Measurements from ENCODE around the gene EIF3A. TPM values are rescaled to one million over a fixed set of nuclear protein-coding genes. Genes with fewer than 3 reads are reported as not detected.

EIF3A gene
- total RNA-seq, 1 experiment from 2014 or later = 214 TPM

GRCh38 chr10:119090968-119091367 lies 10.4 kb upstream of the EIF3A start:
- no peak for TF ChIP-seq TCF7L2 (IDR thresholded peaks at IDR 0.05; ENCODE audit: low read depth, low read length)
- no peak for TF ChIP-seq SIN3A (IDR thresholded peaks at IDR 0.05; ENCODE audit: borderline replicate concordance, insufficient read depth, low read depth, low read length)
- no peak for TF ChIP-seq CTCF (IDR thresholded peaks at IDR 0.05)
- no peak for TF ChIP-seq POLR2AphosphoS5 (IDR thresholded peaks at IDR 0.05; ENCODE audit: low read depth, low read length)
- TF ChIP-seq REST (IDR thresholded peaks at IDR 0.05; ENCODE audit: insufficient read depth in 1 of 2, low read depth in 2 of 2, low read length in 1 of 2) = no peak
- in situ Hi-C loops (cut with HindIII; ENCODE audit: low pct_unique_long_range_greater_than_20kb, low sequenced_read_pairs) = no loop called here
- DNase-seq (ENCODE audit: low read depth, low spot score) (no peak), ATAC-seq (0 out of 2 replicates have a peak, but pooled peaks have one; percentile 32)
- H3K4me3 ChIP-seq (ENCODE audit: low read depth in 2 of 2, low read length in 2 of 2) = no peak overlapping the region
- intact Hi-C loops (cut with micrococcal nuclease; ENCODE audit: unreplicated experiment) = no loop called here
- no peak overlapping the region for H3K27ac ChIP-seq (ENCODE audit: low read length)
- no peaks in the 10 kb centered on the region for H3K27me3 ChIP-seq (ENCODE audit: control insufficient read depth, insufficient read depth, low read length)
- H3K4me1 ChIP-seq (ENCODE audit: control insufficient read depth, insufficient read depth, low read length) = no peaks in the 10 kb centered on the region
- CTCF ChIA-PET = no interaction called here
- BruUV-seq (replicated peaks) = no TSS peak
- H3K9me3 ChIP-seq (ENCODE audit: control insufficient read depth, insufficient read depth, low read depth, low read length) = no peaks in the 10 kb centered on the region
- no peaks in the 10 kb centered on the region for H3K36me3 ChIP-seq (ENCODE audit: control insufficient read depth, insufficient read depth, low read length)
- POLR2A ChIA-PET = interaction anchor here (0.5 kb wide), 1 partner anchor 8 kb away, joined by 3 read pairs; no protein-coding TSS in a partner anchor

- ChIA-PET POLR2A (interaction anchor here (0.5 kb wide), 1 partner anchor 7 kb away, joined by 3 read pairs; no protein-coding TSS in a partner anchor), CTCF (no interaction called here)
- intact Hi-C loops (cut with micrococcal nuclease; ENCODE audit: unreplicated experiment) = no loop called here
- Histone ChIP-seq H3K9me3 (ENCODE audit: control insufficient read depth, insufficient read depth, low read depth, low read length) (no peaks in the 10 kb centered on the region), H3K27ac (ENCODE audit: low read length) (no peak overlapping the region), H3K4me1 (ENCODE audit: control insufficient read depth, insufficient read depth, low read length) (no peaks in the 10 kb centered on the region), H3K4me3 (ENCODE audit: low read depth in 2 of 2, low read length in 2 of 2) (no peak overlapping the region), H3K27me3 (ENCODE audit: control insufficient read depth, insufficient read depth, low read length) (no peaks in the 10 kb centered on the region), H3K36me3 (ENCODE audit: control insufficient read depth, insufficient read depth, low read length) (no peaks in the 10 kb centered on the region)
- ATAC-seq (no peak), DNase-seq (ENCODE audit: low read depth, low spot score) (no peak)
- in situ Hi-C loops (cut with HindIII; ENCODE audit: low pct_unique_long_range_greater_than_20kb, low sequenced_read_pairs) = no loop called here
- TF ChIP-seq REST (IDR thresholded peaks at IDR 0.05; ENCODE audit: insufficient read depth in 1 of 2, low read depth in 2 of 2, low read length in 1 of 2) = no peak
- TF ChIP-seq SIN3A (IDR thresholded peaks at IDR 0.05; ENCODE audit: borderline replicate concordance, insufficient read depth, low read depth, low read length) = no peak
- TF ChIP-seq POLR2AphosphoS5 (IDR thresholded peaks at IDR 0.05; ENCODE audit: low read depth, low read length) = no peak
- TF ChIP-seq TCF7L2 (IDR thresholded peaks at IDR 0.05; ENCODE audit: low read depth, low read length) = no peak
- no peak for TF ChIP-seq CTCF (IDR thresholded peaks at IDR 0.05)
- no TSS peak for BruUV-seq (replicated peaks)
Observed at GRCh38 chr10:119090026-119090795, 9.6 kb upstream of the EIF3A start.
